SK-N-SH treated with all-trans-retinoic acid at 6 μM for 48 hours (cell line): ENCODE data around the gene IL17REL.

Experiments
- BACH2 ChIP-seq: fragments of 250-450 bp; sonication (Bioruptor Pico); IDR thresholded peaks from 2 replicates; pipeline ENCODE4 v1.9.0; 2021; ENCODE audit warnings: mild to moderate bottlenecking, borderline replicate concordance
- CREB5 ChIP-seq: fragments of 250-450 bp; sonication (Bioruptor Pico); IDR thresholded peaks from 2 replicates; pipeline ENCODE4 v1.5.1; 2020; ENCODE audit warnings: low read depth, mild to moderate bottlenecking, moderate library complexity
- CSDC2 ChIP-seq: fragments of 250-450 bp; sonication (Bioruptor Pico); IDR thresholded peaks from 2 replicates; pipeline ENCODE4 v1.5.0; 2020; ENCODE audit warnings: mild to moderate bottlenecking, moderate library complexity
- OSR1 ChIP-seq: fragments of 250-450 bp; sonication (Bioruptor Pico); IDR thresholded peaks from 2 replicates; pipeline ENCODE4 v1.8.0; 2022; ENCODE audit warnings: moderate library complexity, mild to moderate bottlenecking, inconsistent platforms
- PATZ1 ChIP-seq: fragments of 250-450 bp; sonication (Bioruptor Pico); IDR thresholded peaks from 2 replicates; pipeline ENCODE4 v1.8.0; 2020; ENCODE audit warnings: mild to moderate bottlenecking, moderate library complexity, borderline replicate concordance
- TOX ChIP-seq: fragments of 250-450 bp; sonication (Bioruptor Pico); IDR thresholded peaks from 2 replicates; pipeline ENCODE4 v1.8.0; 2021; ENCODE audit warnings: mild to moderate bottlenecking, moderate library complexity, borderline replicate concordance
- ZFP30 ChIP-seq: fragments of 450-650 bp; formaldehyde crosslinking; IDR thresholded peaks from 2 replicates; pipeline ENCODE4 v1.5.0; 2022; ENCODE audit warnings: mild to moderate bottlenecking, moderate library complexity

- TF ChIP-seq CREB5 (no peak), PATZ1 (no peak), ZFP30 (CRISPR knock-in tag) (no peak), TOX (CRISPR knock-in tag) (no peak), BACH2 (no peak), CSDC2 (CRISPR knock-in tag) (no peak), OSR1 (CRISPR knock-in tag) (no peak)
Measured at GRCh38 chr22:49996518-49997250, 15.9 kb downstream of the IL17REL start.
